ENCODE results near the gene N4BP2L2.

GRCh38 chr13:32445461-32445860 is 93.1 kb downstream of the N4BP2L2 start:
- TF ChIP-seq, protein P1, sequence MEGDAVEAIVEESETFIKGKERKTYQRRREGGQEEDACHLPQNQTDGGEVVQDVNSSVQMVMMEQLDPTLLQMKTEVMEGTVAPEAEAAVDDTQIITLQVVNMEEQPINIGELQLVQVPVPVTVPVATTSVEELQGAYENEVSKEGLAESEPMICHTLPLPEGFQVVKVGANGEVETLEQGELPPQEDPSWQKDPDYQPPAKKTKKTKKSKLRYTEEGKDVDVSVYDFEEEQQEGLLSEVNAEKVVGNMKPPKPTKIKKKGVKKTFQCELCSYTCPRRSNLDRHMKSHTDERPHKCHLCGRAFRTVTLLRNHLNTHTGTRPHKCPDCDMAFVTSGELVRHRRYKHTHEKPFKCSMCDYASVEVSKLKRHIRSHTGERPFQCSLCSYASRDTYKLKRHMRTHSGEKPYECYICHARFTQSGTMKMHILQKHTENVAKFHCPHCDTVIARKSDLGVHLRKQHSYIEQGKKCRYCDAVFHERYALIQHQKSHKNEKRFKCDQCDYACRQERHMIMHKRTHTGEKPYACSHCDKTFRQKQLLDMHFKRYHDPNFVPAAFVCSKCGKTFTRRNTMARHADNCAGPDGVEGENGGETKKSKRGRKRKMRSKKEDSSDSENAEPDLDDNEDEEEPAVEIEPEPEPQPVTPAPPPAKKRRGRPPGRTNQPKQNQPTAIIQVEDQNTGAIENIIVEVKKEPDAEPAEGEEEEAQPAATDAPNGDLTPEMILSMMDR (optimal IDR thresholded peaks at IDR 0.05 in 1 of 3, IDR thresholded peaks at IDR 0.05 in 1 of 3, conservative IDR thresholded peaks at IDR 0.05 in 1 of 3; ENCODE audit: extremely low read depth in 1 of 3, insufficient read depth in 2 of 3, low read length in 3 of 3) = no peak
- no peak for TF ChIP-seq EZH2 (IDR thresholded peaks at IDR 0.05; ENCODE audit: low read length)

All from keratinocyte (primary cell).